Panc1 (cell line): ENCODE measurements around the gene CEP120. TPM values are rescaled to one million over a fixed set of nuclear protein-coding genes. Genes with fewer than 3 reads are reported as not detected.

Experiments
- ATAC-seq: fragments of 200-7000 bp; cut with Tn5 transposase; 2 replicates; pipeline ENCODE4 v1.9.1; 2020; ENCODE audit warnings: mild to moderate bottlenecking, moderate library complexity
- BruUV-seq: library from RNA; stranded (reverse); fragments of 400-500 nt; replicated peaks from 2 replicates; lab custom pipeline; 2021; lab: Mats Ljungman, UMichigan
- CTCF ChIA-PET: fragments of 300-600 bp; sonication (Branson Sonifier 250); formaldehyde crosslinking; loops from one replicate; lab custom pipeline; 2022; ENCODE audit warnings: antibody characterized with exemption; lab: Charles Lee
- POLR2A ChIA-PET: fragments of 300-600 bp; sonication (Branson Sonifier 250); formaldehyde crosslinking; loops from one replicate; lab custom pipeline; 2022; ENCODE audit warnings: antibody characterized with exemption; lab: Charles Lee
- DNase-seq: peaks from one replicate; pipeline ENCODE4 v3.0.0-alpha.2; 2010; ENCODE audit warnings: low read depth, low spot score
- H3K27ac ChIP-seq: 2 replicates; pipeline ENCODE4 v1.5.1; 2011; ENCODE audit warnings: mild to moderate bottlenecking, low read length, inconsistent platforms
- H3K27me3 ChIP-seq: fragments of 200-500 bp; sonication (Bioruptor generic); 2 replicates; pipeline ENCODE4 v1.6.0; 2014; ENCODE audit warnings: low read length, inconsistent platforms; ENCODE audit not compliant: control insufficient read depth, insufficient read depth
- H3K36me3 ChIP-seq: fragments of 200-500 bp; sonication (Bioruptor generic); 2 replicates; pipeline ENCODE4 v1.5.1; 2014; ENCODE audit warnings: inconsistent platforms, mild to moderate bottlenecking, low read length, moderate library complexity; ENCODE audit not compliant: control insufficient read depth, insufficient read depth
- H3K4me1 ChIP-seq: 2 replicates; pipeline ENCODE4 v1.5.1; 2011; ENCODE audit warnings: inconsistent platforms, mild to moderate bottlenecking, low read length, moderate library complexity; ENCODE audit not compliant: control insufficient read depth, insufficient read depth
- H3K4me3 ChIP-seq, 2 experiments: 2 replicates each; pipeline ENCODE4 v1.5.1; 2011 to 2012; ENCODE audit warnings: low read depth in 2 of 2, low read length in 2 of 2, mild to moderate bottlenecking in 2 of 2, inconsistent platforms in 1 of 2, moderate library complexity in 1 of 2
- H3K9me3 ChIP-seq: fragments of 200-500 bp; sonication (Bioruptor generic); 2 replicates; pipeline ENCODE4 v1.5.1; 2014; ENCODE audit warnings: low read depth, mild to moderate bottlenecking, inconsistent platforms, low read length, moderate library complexity; ENCODE audit not compliant: control insufficient read depth, insufficient read depth
- POLR2AphosphoS5 ChIP-seq: IDR thresholded peaks from 2 replicates; pipeline ENCODE4 v1.6.1; 2012; ENCODE audit warnings: mild to moderate bottlenecking, low read depth, low read length, moderate library complexity
- SIN3A ChIP-seq: IDR thresholded peaks from 2 replicates; pipeline ENCODE4 v1.6.1; 2012; ENCODE audit warnings: low read depth, mild to moderate bottlenecking, low read length, moderate library complexity, borderline replicate concordance; ENCODE audit not compliant: insufficient read depth
- TCF7L2 ChIP-seq: IDR thresholded peaks from 2 replicates; pipeline ENCODE4 v1.6.1; 2011; ENCODE audit warnings: mild to moderate bottlenecking, low read depth, low read length, inconsistent platforms
- in situ Hi-C: cut with HindIII; loops from 2 replicates; pipeline ENCODE4 v1.10.0; 2016; ENCODE audit warnings: low sequenced_read_pairs, low pct_unique_long_range_greater_than_20kb
- intact Hi-C: fragments of 100-400 bp; cut with micrococcal nuclease; formaldehyde crosslinking; loops from one replicate; pipeline ENCODE4 v1.10.0; 2022; ENCODE audit not compliant: unreplicated experiment
- total RNA-seq: library from RNA; stranded (reverse); gene quantifications from one replicate; pipeline ENCODE4 v1.2.1, GENCODE V29; 2021; ENCODE audit not compliant: unreplicated experiment
- TF ChIP-seq, protein P1 (sequence below), 2 experiments: IDR thresholded peaks; 2 replicates each; pipeline ENCODE4 v1.6.1; 2011 to 2012; ENCODE audit warnings: low read depth in 2 of 2, control low read depth in 1 of 2, low read length in 1 of 2, mild to moderate bottlenecking in 1 of 2, moderate library complexity in 1 of 2; ENCODE audit not compliant: insufficient read depth in 1 of 2
- TF ChIP-seq, protein P2 (sequence below): fragments of 450-650 bp; IDR thresholded peaks from 2 replicates; pipeline ENCODE4 v1.5.1; 2017; ENCODE audit warnings: mild to moderate bottlenecking

Gene CEP120
- total RNA-seq, 1 experiment from 2014 or later = 20.1 TPM

DNA sequence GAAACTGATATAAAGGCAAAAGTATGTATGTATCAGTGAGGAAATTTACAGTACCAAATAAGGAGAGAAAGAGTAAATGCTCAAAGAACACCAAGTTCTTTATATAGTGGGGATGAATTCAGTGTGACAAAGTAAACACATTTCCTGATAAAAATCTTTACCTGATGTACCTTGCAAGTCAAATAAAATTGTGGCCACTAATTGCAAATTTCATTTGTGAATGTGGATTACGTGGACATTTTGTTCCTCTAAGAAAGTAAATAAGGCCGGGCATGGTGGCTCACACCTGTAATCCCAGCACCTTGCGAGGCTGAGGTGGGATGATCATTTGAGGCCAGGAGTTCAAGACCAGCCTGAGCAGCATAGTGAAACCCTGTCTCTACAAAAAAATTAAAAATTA, 25.7 kb downstream of the CEP120 start:
- ATAC-seq (no peak), DNase-seq (no peak)
- Histone ChIP-seq H3K36me3 (0 out of 2 replicates have a peak, but pooled peaks cover 4% of the 10 kb centered on the region), H3K9me3 (no peaks in the 10 kb centered on the region), H3K4me3 (no peak overlapping the region), H3K27me3 (no peaks in the 10 kb centered on the region), H3K27ac (no peak overlapping the region), H3K4me1 (no peaks in the 10 kb centered on the region)
- in situ Hi-C loops (no loop called here), intact Hi-C loops (no loop called here)
- POLR2A ChIA-PET = no interaction called here
- TF ChIP-seq TCF7L2 = no peak
- TF ChIP-seq, protein P1, sequence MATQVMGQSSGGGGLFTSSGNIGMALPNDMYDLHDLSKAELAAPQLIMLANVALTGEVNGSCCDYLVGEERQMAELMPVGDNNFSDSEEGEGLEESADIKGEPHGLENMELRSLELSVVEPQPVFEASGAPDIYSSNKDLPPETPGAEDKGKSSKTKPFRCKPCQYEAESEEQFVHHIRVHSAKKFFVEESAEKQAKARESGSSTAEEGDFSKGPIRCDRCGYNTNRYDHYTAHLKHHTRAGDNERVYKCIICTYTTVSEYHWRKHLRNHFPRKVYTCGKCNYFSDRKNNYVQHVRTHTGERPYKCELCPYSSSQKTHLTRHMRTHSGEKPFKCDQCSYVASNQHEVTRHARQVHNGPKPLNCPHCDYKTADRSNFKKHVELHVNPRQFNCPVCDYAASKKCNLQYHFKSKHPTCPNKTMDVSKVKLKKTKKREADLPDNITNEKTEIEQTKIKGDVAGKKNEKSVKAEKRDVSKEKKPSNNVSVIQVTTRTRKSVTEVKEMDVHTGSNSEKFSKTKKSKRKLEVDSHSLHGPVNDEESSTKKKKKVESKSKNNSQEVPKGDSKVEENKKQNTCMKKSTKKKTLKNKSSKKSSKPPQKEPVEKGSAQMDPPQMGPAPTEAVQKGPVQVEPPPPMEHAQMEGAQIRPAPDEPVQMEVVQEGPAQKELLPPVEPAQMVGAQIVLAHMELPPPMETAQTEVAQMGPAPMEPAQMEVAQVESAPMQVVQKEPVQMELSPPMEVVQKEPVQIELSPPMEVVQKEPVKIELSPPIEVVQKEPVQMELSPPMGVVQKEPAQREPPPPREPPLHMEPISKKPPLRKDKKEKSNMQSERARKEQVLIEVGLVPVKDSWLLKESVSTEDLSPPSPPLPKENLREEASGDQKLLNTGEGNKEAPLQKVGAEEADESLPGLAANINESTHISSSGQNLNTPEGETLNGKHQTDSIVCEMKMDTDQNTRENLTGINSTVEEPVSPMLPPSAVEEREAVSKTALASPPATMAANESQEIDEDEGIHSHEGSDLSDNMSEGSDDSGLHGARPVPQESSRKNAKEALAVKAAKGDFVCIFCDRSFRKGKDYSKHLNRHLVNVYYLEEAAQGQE (IDR thresholded peaks at IDR 0.05; ENCODE audit: insufficient read depth in 1 of 2, low read depth in 2 of 2, low read length in 1 of 2) = no peak
- TF ChIP-seq, protein P2, sequence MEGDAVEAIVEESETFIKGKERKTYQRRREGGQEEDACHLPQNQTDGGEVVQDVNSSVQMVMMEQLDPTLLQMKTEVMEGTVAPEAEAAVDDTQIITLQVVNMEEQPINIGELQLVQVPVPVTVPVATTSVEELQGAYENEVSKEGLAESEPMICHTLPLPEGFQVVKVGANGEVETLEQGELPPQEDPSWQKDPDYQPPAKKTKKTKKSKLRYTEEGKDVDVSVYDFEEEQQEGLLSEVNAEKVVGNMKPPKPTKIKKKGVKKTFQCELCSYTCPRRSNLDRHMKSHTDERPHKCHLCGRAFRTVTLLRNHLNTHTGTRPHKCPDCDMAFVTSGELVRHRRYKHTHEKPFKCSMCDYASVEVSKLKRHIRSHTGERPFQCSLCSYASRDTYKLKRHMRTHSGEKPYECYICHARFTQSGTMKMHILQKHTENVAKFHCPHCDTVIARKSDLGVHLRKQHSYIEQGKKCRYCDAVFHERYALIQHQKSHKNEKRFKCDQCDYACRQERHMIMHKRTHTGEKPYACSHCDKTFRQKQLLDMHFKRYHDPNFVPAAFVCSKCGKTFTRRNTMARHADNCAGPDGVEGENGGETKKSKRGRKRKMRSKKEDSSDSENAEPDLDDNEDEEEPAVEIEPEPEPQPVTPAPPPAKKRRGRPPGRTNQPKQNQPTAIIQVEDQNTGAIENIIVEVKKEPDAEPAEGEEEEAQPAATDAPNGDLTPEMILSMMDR = no peak
- TF ChIP-seq SIN3A = no peak
- no peak for TF ChIP-seq POLR2AphosphoS5
- CTCF ChIA-PET = no interaction called here
- no TSS peak for BruUV-seq

DNA sequence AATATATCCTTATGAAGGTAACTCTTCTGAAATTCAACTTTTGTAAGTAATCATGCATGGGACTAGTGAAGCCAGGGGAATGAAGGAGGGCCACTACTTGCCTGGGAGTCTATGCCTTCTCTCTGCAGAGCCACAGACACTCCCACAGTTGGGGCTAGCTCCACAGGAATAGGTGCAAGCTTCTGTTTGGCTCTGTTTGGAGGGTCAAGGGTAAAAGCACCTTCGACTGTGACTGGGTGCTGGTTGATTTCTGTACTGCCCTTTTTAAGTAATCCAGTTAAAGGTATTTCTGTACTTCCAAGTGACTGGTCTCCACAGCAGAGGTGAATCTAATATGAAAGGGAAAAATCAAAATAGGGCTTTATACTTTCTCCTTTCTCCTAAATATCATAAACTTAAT, 32.2 kb downstream of the CEP120 start:
- DNase-seq (no peak), ATAC-seq (no peak)
- TF ChIP-seq, protein P1 (IDR thresholded peaks at IDR 0.05; ENCODE audit: insufficient read depth in 1 of 2, low read depth in 2 of 2, low read length in 1 of 2) = no peak
- TF ChIP-seq SIN3A (no peak), POLR2AphosphoS5 (no peak), TCF7L2 (no peak)
- TF ChIP-seq, protein P2 = no peak
- ChIA-PET POLR2A (no interaction called here), CTCF (no interaction called here)
- H3K27ac ChIP-seq = no peak overlapping the region
- no peaks in the 10 kb centered on the region for H3K9me3 ChIP-seq
- H3K4me1 ChIP-seq = no peaks in the 10 kb centered on the region
- intact Hi-C loops (no loop called here), in situ Hi-C loops (no loop called here)
- no TSS peak for BruUV-seq
- peaks cover 2% of the 10 kb centered on the region; the same call in 1 of the 2 replicates for H3K36me3 ChIP-seq
- no peak overlapping the region for H3K4me3 ChIP-seq
- H3K27me3 ChIP-seq = no peaks in the 10 kb centered on the region
